GM12891 (cell line): Measurements from ENCODE around the gene SLC22A23.

Experiments used
- POLR2A ChIP-seq: IDR thresholded peaks from 2 replicates; pipeline ENCODE4 v1.6.1; 2011; ENCODE audit warnings: low read depth, low read length, control low read depth
- POLR2AphosphoS5 ChIP-seq: IDR thresholded peaks from 2 replicates; pipeline ENCODE4 v1.6.1; 2011; ENCODE audit warnings: low read depth, low read length, control low read depth
- SPI1 ChIP-seq: IDR thresholded peaks from 2 replicates; pipeline ENCODE4 v1.6.1; 2011; ENCODE audit warnings: low read depth, low read length, control low read depth
- TAF1 ChIP-seq: IDR thresholded peaks from 2 replicates; pipeline ENCODE4 v1.6.1; 2011; ENCODE audit warnings: low read depth, low read length, control low read depth

DNA sequence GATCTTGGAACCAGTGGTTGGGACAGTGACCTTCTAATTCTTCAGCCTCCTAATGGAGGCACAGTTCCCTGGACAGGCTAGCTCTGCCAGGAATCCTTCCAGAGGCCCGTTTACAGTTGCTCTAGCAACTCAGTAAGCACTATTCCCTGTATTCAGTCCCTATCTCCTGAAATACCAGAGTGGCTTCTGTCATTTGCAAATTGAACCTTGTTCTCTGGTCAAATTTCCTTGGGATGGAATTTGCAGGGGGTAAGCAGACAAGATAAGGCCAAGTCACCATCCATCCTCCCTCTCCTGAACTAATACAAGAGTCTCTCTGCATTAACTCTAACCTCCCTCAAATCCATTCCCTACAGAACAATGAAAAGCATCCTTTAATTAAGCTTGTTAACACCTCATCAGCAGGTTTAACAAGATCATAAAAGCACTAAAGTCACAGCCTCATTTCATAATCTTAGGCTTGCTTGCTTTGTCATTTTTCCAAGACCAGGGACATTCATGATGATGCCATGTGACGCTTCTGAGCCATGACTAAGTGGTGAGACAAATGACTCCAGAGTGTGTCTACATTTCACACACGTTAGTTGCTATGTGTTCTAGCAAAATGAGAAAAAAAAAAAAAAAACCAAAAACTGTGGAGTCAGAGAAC lies 37.1 kb downstream of the SLC22A23 start:
- TF ChIP-seq POLR2A = no peak
- TF ChIP-seq TAF1 = no peak
- TF ChIP-seq POLR2AphosphoS5 = no peak
- no peak for TF ChIP-seq SPI1
